ENCODE results near the gene BCL11B.

Gene BCL11B

DNA sequence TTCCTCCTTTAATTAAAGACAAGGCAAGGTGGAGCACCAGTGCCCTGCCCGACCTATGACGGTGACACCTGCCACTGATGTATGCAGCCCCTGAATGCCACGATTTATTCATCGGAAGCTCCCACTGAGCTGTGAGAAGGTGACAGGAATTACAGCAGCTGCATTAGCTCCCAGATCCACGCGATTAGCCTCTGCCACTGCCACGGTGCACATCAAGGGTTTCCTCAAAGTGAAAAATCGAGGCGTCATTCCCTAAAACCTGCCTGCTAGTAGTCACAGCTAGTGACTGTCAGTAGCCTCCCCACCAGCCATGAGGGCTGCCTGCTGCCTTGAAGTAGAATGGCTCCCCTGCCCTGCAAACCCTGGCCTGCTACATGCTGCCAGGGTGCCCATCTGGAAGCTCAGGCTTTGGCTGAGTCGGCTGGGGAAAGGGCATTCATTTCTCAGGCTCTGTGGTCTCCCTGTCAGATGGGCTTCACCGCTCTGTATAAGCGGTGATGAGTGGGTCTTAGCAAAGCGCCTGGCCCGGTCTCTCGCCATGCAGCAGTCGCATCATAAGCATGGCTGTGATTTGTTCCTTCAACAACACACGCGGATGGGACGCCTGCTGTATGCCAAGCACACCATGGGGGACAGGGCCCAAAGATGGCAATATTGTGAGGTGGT is 8.2 kb upstream of the BCL11B start:
- TF ChIP-seq, protein P1, sequence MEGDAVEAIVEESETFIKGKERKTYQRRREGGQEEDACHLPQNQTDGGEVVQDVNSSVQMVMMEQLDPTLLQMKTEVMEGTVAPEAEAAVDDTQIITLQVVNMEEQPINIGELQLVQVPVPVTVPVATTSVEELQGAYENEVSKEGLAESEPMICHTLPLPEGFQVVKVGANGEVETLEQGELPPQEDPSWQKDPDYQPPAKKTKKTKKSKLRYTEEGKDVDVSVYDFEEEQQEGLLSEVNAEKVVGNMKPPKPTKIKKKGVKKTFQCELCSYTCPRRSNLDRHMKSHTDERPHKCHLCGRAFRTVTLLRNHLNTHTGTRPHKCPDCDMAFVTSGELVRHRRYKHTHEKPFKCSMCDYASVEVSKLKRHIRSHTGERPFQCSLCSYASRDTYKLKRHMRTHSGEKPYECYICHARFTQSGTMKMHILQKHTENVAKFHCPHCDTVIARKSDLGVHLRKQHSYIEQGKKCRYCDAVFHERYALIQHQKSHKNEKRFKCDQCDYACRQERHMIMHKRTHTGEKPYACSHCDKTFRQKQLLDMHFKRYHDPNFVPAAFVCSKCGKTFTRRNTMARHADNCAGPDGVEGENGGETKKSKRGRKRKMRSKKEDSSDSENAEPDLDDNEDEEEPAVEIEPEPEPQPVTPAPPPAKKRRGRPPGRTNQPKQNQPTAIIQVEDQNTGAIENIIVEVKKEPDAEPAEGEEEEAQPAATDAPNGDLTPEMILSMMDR (IDR thresholded peaks at IDR 0.05; ENCODE audit: control insufficient read depth, insufficient read depth, low read depth, low read length, missing control alignments) = no peak
- H3K4me3 ChIP-seq (ENCODE audit: control insufficient read depth, low read depth, low read length) = no peak overlapping the region
- no peak for DNase-seq (ENCODE audit: low read depth)

DNA sequence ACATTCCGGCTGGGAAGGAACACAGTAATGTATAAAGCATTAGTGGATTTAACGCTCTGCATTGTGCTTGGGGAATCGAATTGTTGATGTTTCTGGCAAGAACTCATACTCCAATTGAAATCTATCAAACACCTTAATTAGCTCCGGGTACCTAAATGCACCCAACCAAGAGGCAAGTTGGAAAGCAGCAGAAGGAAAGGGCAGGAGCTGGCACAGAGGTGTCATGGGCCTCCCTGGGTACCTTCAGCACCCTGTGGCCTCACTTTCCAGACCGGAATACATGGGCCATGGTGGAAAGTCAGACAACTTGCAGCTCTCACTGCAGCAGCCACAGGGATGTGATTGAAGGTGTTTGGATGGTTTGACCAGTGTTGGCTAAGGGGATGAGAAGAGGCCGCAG is 6.8 kb upstream of the BCL11B start:
- H3K4me3 ChIP-seq (ENCODE audit: control insufficient read depth, low read depth, low read length) = no peak overlapping the region
- TF ChIP-seq, protein P1 (IDR thresholded peaks at IDR 0.05; ENCODE audit: control insufficient read depth, insufficient read depth, low read depth, low read length, missing control alignments) = no peak
- no peak for DNase-seq (ENCODE audit: low read depth)

DNA sequence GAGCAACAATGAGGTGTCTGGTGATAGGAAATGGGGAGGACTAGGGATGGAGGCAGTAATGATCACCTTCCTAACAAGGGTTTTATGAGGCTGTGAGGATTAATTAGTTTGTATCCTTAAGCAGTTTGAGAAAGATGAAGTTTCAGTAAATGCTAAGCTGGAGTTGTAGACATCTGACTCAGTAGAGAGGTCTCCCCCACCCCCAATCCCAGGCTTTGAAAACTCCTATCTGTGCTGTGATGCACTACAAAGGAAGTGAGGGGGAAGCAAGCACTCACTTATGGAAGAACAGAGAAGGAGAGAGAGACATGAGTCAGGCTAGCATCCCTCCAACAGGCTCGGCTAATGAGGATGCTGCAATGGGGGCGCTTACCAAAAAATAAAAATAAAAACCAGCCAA is 5.5 kb upstream of the BCL11B start:
- H3K4me3 ChIP-seq (ENCODE audit: control insufficient read depth, low read depth, low read length) = no peak overlapping the region
- TF ChIP-seq, protein P1 (IDR thresholded peaks at IDR 0.05; ENCODE audit: control insufficient read depth, insufficient read depth, low read depth, low read length, missing control alignments) = no peak
- no peak for DNase-seq (ENCODE audit: low read depth)

DNA sequence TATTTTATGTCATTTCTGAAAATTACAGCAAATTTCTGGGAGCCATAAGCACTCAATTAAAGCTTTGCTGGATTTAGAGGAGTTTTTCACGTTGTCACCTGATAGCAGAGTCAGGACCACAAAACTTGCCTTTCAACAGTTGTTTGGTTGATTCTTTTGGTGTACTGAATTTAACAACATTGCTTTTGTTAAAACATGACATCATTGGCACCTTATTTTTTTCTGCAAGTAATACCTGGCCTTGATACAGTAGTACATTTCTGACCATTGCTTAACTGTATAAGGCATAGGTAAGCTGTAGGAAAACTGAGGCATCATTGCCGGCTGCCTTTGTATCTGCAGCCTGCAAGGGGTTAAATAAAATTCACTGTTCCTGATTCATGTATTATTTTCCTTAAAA is 4.5 kb upstream of the BCL11B start:
- DNase-seq (ENCODE audit: low read depth) = no peak
- TF ChIP-seq, protein P1 (IDR thresholded peaks at IDR 0.05; ENCODE audit: control insufficient read depth, insufficient read depth, low read depth, low read length, missing control alignments) = no peak
- H3K4me3 ChIP-seq (ENCODE audit: control insufficient read depth, low read depth, low read length) = no peak overlapping the region

DNA sequence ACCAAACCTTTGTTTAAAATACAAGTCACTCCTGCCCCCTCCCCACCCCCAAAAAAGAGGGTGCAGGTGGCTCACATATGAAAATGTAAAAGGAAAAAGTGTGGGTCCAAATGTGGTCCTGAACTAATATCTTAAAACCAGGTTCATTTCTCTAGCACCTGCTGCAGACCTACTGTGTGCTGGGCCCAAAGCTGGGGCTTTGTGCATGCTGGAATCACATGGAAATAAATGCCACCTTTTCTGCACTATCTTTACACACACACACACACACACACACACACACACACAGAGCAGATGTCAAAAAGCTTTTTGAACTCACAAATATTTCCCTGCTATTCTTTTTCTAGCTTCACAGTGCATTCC is 3.2 kb upstream of the BCL11B start:
- DNase-seq (ENCODE audit: low read depth) = no peak
- H3K4me3 ChIP-seq (ENCODE audit: control insufficient read depth, low read depth, low read length) = no peak overlapping the region
- TF ChIP-seq, protein P1 (IDR thresholded peaks at IDR 0.05; ENCODE audit: control insufficient read depth, insufficient read depth, low read depth, low read length, missing control alignments) = no peak

DNA sequence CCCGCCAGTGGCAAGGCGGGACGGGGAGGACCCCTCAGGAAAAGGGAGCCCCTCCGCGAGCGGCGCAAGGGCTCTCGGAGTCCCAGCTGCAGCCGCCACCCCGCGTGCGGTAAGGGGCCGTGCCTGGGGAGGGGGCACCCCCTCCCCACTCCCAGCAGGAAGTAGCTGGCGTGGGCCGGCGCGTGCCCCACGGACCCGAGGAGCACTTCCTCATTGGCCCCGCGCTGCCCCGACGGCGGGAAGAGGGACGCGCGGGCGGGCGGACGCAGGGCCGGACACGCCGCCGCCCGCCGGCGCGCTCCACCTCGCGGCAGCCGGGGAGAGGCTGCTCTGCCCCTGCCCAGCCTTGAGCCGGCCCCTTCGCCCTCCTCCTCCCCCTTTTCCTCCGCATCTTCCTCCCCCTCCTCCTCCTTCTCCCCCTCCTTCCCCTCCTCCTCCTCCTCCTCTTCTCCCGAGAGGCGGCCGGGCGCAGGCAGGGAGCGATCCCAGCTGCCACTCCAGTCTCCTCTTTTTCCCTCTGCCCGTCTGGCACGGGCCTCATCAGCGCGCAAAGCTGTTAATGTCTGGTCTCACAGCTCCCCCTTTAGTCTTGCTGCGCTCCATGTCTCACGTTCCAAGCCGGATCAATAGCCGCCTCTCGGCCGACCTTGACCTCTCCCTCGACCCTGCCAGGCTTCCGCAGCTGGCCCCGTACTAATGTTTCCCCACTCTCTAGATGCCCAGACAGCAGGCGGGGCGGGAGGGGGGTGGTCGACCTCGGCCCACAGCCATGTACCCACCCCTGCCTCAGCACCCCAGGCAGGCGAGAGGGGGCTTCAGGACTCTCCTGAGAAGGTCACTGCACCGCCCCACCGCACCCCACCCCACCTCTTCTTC is 2.6 kb upstream of the BCL11B start:
- DNase-seq (ENCODE audit: low read depth) = peak; percentile 5
- peak overlapping the region; percentile 41 for H3K4me3 ChIP-seq (ENCODE audit: control insufficient read depth, low read depth, low read length)
- TF ChIP-seq, protein P1 (IDR thresholded peaks at IDR 0.05; ENCODE audit: control insufficient read depth, insufficient read depth, low read depth, low read length, missing control alignments) = peak; percentile 34
